GM06990 (cell line): ENCODE results near the gene TBKBP1.
A peak's percentile ranks its signal among the peaks of the same experiment; 100 is the strongest.

Experiments used
- DNase-seq: peaks from one replicate; pipeline ENCODE4 v3.0.0-alpha.2; 2011; ENCODE audit not compliant: insufficient read length; ENCODE audit errors: extremely low read depth
- H3K27me3 ChIP-seq: replicated peaks from 2 replicates; pipeline ENCODE4 v1.6.0; 2011; ENCODE audit warnings: low read length; ENCODE audit not compliant: control insufficient read depth, insufficient read depth
- H3K36me3 ChIP-seq: 2 replicates; pipeline ENCODE4 v1.5.1; 2011; ENCODE audit warnings: low read length; ENCODE audit not compliant: control insufficient read depth, insufficient read depth
- H3K4me3 ChIP-seq: replicated peaks from 2 replicates; pipeline ENCODE4 v1.5.1; 2011; ENCODE audit warnings: low read depth, mild to moderate bottlenecking, control low read depth, low read length
- CTCF ChIP-seq: IDR thresholded peaks from 2 replicates; pipeline ENCODE4 v1.5.1; 2011; ENCODE audit warnings: low read length, control low read depth, mild to moderate bottlenecking, inconsistent platforms; ENCODE audit not compliant: insufficient read depth, poor library complexity, severe bottlenecking

The TBKBP1 gene

GRCh38 chr17:47694581-47695428, 844 bp downstream of the TBKBP1 start:
- peaks cover 2% of the 10 kb centered on the region for H3K27me3 ChIP-seq
- H3K4me3 ChIP-seq = peak overlapping the region; percentile 51
- no peak for DNase-seq
- no peaks in the 10 kb centered on the region for H3K36me3 ChIP-seq
- no peak for TF ChIP-seq CTCF

GRCh38 chr17:47695429-47696376, 1.7 kb downstream of the TBKBP1 start:
- H3K4me3 ChIP-seq = no peak overlapping the region
- no peak for DNase-seq
- no peak for TF ChIP-seq CTCF

GRCh38 chr17:47696717-47697642, 3.0 kb downstream of the TBKBP1 start:
- no peak for DNase-seq
- no peak for TF ChIP-seq CTCF
- H3K36me3 ChIP-seq = no peaks in the 10 kb centered on the region
- H3K4me3 ChIP-seq = no peak overlapping the region
- peaks cover 2% of the 10 kb centered on the region for H3K27me3 ChIP-seq

More at GRCh38 chr17:47695429-47696376, 1.7 kb downstream of the TBKBP1 start:
- no peaks in the 10 kb centered on the region for H3K36me3 ChIP-seq
- peaks cover 2% of the 10 kb centered on the region for H3K27me3 ChIP-seq

- no peak for TF ChIP-seq CTCF
- no peaks in the 10 kb centered on the region for H3K36me3 ChIP-seq
- H3K27me3 ChIP-seq = peaks cover 2% of the 10 kb centered on the region
- H3K4me3 ChIP-seq = no peak overlapping the region
- no peak for DNase-seq
Observed at GRCh38 chr17:47697906-47698711, 4.1 kb downstream of the TBKBP1 start.
